Large intestine (tissue), 3 donors: ENCODE measurements around the gene ZNF784. TPM values are rescaled to one million over a fixed set of nuclear protein-coding genes. Genes with fewer than 3 reads are reported as not detected.

ENCODE experiments used
- DNase-seq, 2 donors: peaks; one replicate each; pipeline versions ENCODE4 v3.0.0 to v3.0.0-alpha.2; 2013
- H3K27ac ChIP-seq: one replicate; pipeline ENCODE4 v1.5.1; 2013; ENCODE audit warnings: low read length
- H3K27me3 ChIP-seq: 2 replicates; pipeline ENCODE4 v1.6.1; 2013; ENCODE audit warnings: low read length; ENCODE audit not compliant: control insufficient read depth, insufficient read depth
- H3K36me3 ChIP-seq: 2 replicates; pipeline ENCODE4 v1.6.1; 2013; ENCODE audit warnings: low read length; ENCODE audit not compliant: control insufficient read depth, insufficient read depth
- H3K4me1 ChIP-seq: one replicate; pipeline ENCODE4 v1.6.1; 2013; ENCODE audit warnings: low read length; ENCODE audit not compliant: control insufficient read depth, insufficient read depth
- H3K4me3 ChIP-seq: one replicate; pipeline ENCODE4 v1.5.1; 2013; ENCODE audit warnings: low read length
- H3K9me3 ChIP-seq: one replicate; pipeline ENCODE4 v1.6.1; 2013; ENCODE audit warnings: mild to moderate bottlenecking, low read depth, low read length, moderate library complexity; ENCODE audit not compliant: control insufficient read depth
- WGBS: methylation state at CpG from one replicate; pipeline ENCODE4 v1.1.5; 2013; ENCODE audit warnings: low lambda C conversion rate; ENCODE audit not compliant: insufficient coverage; 5-methylcytosine and 5-hydroxymethylcytosine counted together
- polyA plus RNA-seq: library from polyadenylated mRNA; unstranded; fragments of 120-200 nt; gene quantifications from one replicate; pipeline ENCODE4 v1.2.1, GENCODE V29; 2013

Gene ZNF784
- polyA plus RNA-seq, 1 donor, result 15.6 TPM

- Histone ChIP-seq H3K4me3 (peak within 1 kb of the TSS; percentile 78), H3K27me3 (no peaks in the 10 kb centered on the region), H3K36me3 (peaks cover 16% of the 10 kb centered on the region), H3K9me3 (peaks cover 5% of the 10 kb centered on the region), H3K27ac (peak within 1 kb of the TSS; percentile 68), H3K4me1 (peaks cover 21% of the 10 kb centered on the region)
- WGBS, result 0% methylated on average over 1 of the region's 56 CpGs
- DNase-seq, result peak; percentile 47 to 76
Observed at GRCh38 chr19:55643003-55643886, 18.9 kb upstream of the ZNF784 start, which contains the start of gene ZNF581. Gene ZNF581 (plus strand): TSS chr19:55643649. CDS start chr19:55644572, 923 bp downstream.

GRCh38 chr19:55642153-55643002, 18.0 kb upstream of the ZNF784 start:
- peaks cover 21% of the 10 kb centered on the region for H3K4me1 ChIP-seq
- peaks cover 5% of the 10 kb centered on the region for H3K9me3 ChIP-seq
- no CpG with 5 or more reads among the region's 65 CpGs for WGBS
- peak overlapping the region; percentile 78 for H3K4me3 ChIP-seq
- H3K27me3 ChIP-seq, result no peaks in the 10 kb centered on the region
- no peak overlapping the region for H3K27ac ChIP-seq
- peaks cover 16% of the 10 kb centered on the region for H3K36me3 ChIP-seq
- DNase-seq, result peak in 1 of 2 donors; percentile 55

GRCh38 chr19:55641426-55642152, 17.2 kb upstream of the ZNF784 start:
- 3% methylated on average over 3 of the region's 25 CpGs for WGBS
- Histone ChIP-seq H3K27me3 (no peaks in the 10 kb centered on the region), H3K9me3 (peaks cover 5% of the 10 kb centered on the region), H3K4me1 (peaks cover 21% of the 10 kb centered on the region), H3K27ac (peak overlapping the region; percentile 62), H3K36me3 (peaks cover 16% of the 10 kb centered on the region), H3K4me3 (peak overlapping the region; percentile 78)
- DNase-seq, result peak in 1 of 2 donors; percentile 46

DNA sequence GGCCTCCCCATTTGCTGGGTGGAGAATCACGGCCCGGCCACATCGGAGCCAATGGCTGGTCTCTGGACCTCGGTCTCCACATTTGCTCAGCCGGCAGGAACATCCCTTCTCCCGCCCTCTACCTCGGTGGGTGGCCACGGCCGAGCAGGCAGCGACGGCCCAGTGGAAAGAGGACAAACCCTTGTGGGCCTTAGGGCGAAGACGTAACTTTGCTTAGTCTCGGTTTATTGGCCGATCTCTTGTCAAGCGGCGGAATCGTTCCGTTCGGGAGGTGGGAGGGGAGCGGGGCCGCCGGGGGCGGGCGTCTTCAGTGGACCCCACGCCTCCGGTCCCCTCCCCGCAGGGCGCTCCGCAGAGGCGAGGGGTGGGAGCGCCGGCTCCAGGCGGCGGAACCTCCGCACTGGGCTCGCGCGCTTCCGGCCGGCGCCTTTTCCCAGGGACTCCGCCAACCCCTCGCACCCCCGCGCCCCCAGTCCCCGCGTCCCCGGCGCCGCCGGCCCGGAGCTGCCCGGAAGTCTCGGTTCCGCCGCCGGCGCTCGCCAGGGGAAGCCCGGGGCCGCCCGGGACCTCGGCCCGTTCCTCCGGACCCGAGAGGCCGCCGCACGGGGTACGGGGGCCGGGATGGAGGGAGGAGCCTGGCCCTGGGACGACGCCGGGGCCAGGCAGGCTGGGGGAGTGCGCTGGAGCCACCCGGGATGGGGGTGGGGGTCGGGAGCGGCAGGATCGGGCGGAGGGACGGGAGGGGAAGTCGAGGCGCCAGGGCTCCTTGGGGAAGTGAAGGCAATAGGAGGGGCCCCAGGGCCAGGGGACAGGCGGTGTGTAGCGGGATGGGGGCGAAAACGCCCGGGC, 16.4 kb upstream of the ZNF784 start, which contains the start of gene ZNF580:
Gene ZNF580 (plus strand): TSS at position 426 of the 849 bp plus-strand sequence. CDS start 1,507 bp downstream, outside the sequence.
- WGBS, result no CpG with 5 or more reads among the region's 89 CpGs
- peak within 1 kb of the TSS; percentile 78 for H3K4me3 ChIP-seq
- peak within 1 kb of the TSS; percentile 77 for H3K27ac ChIP-seq
- H3K36me3 ChIP-seq, result peaks cover 16% of the 10 kb centered on the region
- DNase-seq, result peak; percentile 45 to 78
- H3K27me3 ChIP-seq, result no peaks in the 10 kb centered on the region
- H3K4me1 ChIP-seq, result peaks cover 27% of the 10 kb centered on the region
- peaks cover 5% of the 10 kb centered on the region for H3K9me3 ChIP-seq

- peaks cover 32% of the 10 kb centered on the region for H3K4me1 ChIP-seq
- H3K4me3 ChIP-seq, result peak overlapping the region; percentile 78
- WGBS, result no CpG with 5 or more reads among the region's 38 CpGs
- H3K36me3 ChIP-seq, result peaks cover 11% of the 10 kb centered on the region
- peaks cover 5% of the 10 kb centered on the region for H3K9me3 ChIP-seq
- DNase-seq, result peak; percentile 74 to 81
- H3K27ac ChIP-seq, result peak overlapping the region; percentile 77
- H3K27me3 ChIP-seq, result no peaks in the 10 kb centered on the region
Observed at GRCh38 chr19:55640043-55640576, 15.7 kb upstream of the ZNF784 start.

- no CpG with 5 or more reads among the region's 6 CpGs for WGBS
- Histone ChIP-seq H3K27me3 (no peaks in the 10 kb centered on the region), H3K9me3 (peaks cover 5% of the 10 kb centered on the region), H3K27ac (no peak overlapping the region), H3K4me3 (no peak overlapping the region), H3K4me1 (peaks cover 28% of the 10 kb centered on the region), H3K36me3 (peaks cover 4% of the 10 kb centered on the region)
- peak in 1 of 2 donors; percentile 22 for DNase-seq
Observed at GRCh38 chr19:55638864-55639359, 14.5 kb upstream of the ZNF784 start.

- H3K9me3 ChIP-seq, result peaks cover 5% of the 10 kb centered on the region
- no peak overlapping the region for H3K27ac ChIP-seq
Observed at GRCh38 chr19:55637534-55637933, 13.2 kb upstream of the ZNF784 start.

DNA sequence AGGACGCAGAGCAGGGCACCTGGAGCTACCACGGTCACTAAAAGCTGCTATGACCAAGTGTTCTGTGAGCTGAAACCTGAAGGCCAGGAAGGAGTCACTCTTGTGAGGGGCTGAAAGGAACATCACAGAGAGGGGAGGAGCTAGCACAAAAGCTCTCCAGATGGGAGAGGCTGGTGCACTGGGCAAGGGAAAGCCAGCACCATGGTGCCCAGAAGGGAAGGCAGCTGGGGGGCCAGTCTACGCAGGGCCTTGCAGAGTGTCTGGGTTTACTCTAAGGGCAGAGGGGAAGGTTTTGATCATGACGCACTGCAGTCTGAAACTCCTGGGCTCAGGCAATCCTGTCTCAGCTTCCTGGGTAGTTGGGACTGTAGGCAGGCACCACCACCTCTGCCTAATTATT, 12.4 kb upstream of the ZNF784 start:
- Histone ChIP-seq H3K27me3 (no peaks in the 10 kb centered on the region), H3K27ac (no peak overlapping the region), H3K4me3 (no peak overlapping the region), H3K4me1 (peaks cover 17% of the 10 kb centered on the region), H3K36me3 (peaks cover 4% of the 10 kb centered on the region), H3K9me3 (peaks cover 5% of the 10 kb centered on the region)
- WGBS, result no CpG with 5 or more reads among the region's 4 CpGs
- DNase-seq, result no peak

More at GRCh38 chr19:55637534-55637933, 13.2 kb upstream of the ZNF784 start:
- no peak for DNase-seq
- Histone ChIP-seq H3K27me3 (no peaks in the 10 kb centered on the region), H3K4me3 (no peak overlapping the region), H3K4me1 (peaks cover 22% of the 10 kb centered on the region), H3K36me3 (peaks cover 4% of the 10 kb centered on the region)
- WGBS, result no CpG with 5 or more reads among the region's 11 CpGs
